Lung (tissue), 12 donors: Measurements from ENCODE around the gene UBE2D3. TPM values are rescaled to one million over a fixed set of nuclear protein-coding genes. Genes with fewer than 3 reads are reported as not detected.

Experiments
- ATAC-seq: fragments of 200-7000 bp; cut with Tn5 transposase; one replicate; pipeline ENCODE4 v1.9.1; 2020; ENCODE audit warnings: moderate number of reproducible peaks; ENCODE audit not compliant: insufficient read depth, low FRiP score
- DNase-seq, 3 donors: peaks; one replicate each; pipeline ENCODE4 v3.0.0-alpha.2; 2013 to 2017
- H3K27ac ChIP-seq, 2 donors: one replicate each; pipeline ENCODE4 v1.5.1; 2013; ENCODE audit warnings: mild to moderate bottlenecking in 2 of 2, moderate library complexity in 2 of 2, control low read depth in 1 of 2, inconsistent platforms in 1 of 2, low read depth in 1 of 2, low read length in 1 of 2
- H3K27me3 ChIP-seq, 3 donors: one replicate each; pipeline ENCODE4 v1.5.1; 2013; ENCODE audit warnings: low read length in 2 of 3; ENCODE audit not compliant: control insufficient read depth in 3 of 3, insufficient read depth in 3 of 3
- H3K36me3 ChIP-seq, 4 donors: one replicate each; pipeline ENCODE4 v1.5.1; 2013; ENCODE audit warnings: low read length in 4 of 4, mild to moderate bottlenecking in 1 of 4, moderate library complexity in 1 of 4; ENCODE audit not compliant: control insufficient read depth in 4 of 4, insufficient read depth in 4 of 4
- H3K4me1 ChIP-seq, 5 donors: one replicate each; pipeline ENCODE4 v1.5.1; 2013; ENCODE audit warnings: low read length in 5 of 5, mild to moderate bottlenecking in 2 of 5, moderate library complexity in 1 of 5; ENCODE audit not compliant: control insufficient read depth in 5 of 5, insufficient read depth in 5 of 5
- H3K4me3 ChIP-seq: one replicate; pipeline ENCODE4 v1.5.1; 2013; ENCODE audit warnings: mild to moderate bottlenecking, control low read depth, moderate library complexity
- H3K9ac ChIP-seq, 2 donors: one replicate each; pipeline ENCODE4 v1.5.1; 2013; ENCODE audit warnings: low read length in 2 of 2, control low read depth in 1 of 2; ENCODE audit not compliant: insufficient read depth in 1 of 2
- H3K9me3 ChIP-seq, 4 donors: one replicate each; pipeline ENCODE4 v1.5.1; 2013; ENCODE audit warnings: low read length in 3 of 4, mild to moderate bottlenecking in 1 of 4, moderate library complexity in 1 of 4; ENCODE audit not compliant: control insufficient read depth in 4 of 4, insufficient read depth in 3 of 4
- CTCF ChIP-seq: IDR thresholded peaks from 2 replicates; pipeline ENCODE4 v1.5.1; 2012; ENCODE audit warnings: mild to moderate bottlenecking; ENCODE audit errors: control extremely low read depth, extremely low read depth
- WGBS, 2 donors: extraction: QIAGEN DNeasy Blood & Tissue Kit; methylation state at CpG; one replicate each; pipeline ENCODE4 v1.1.7; 2013; 5-methylcytosine and 5-hydroxymethylcytosine counted together
- polyA plus RNA-seq, 2 donors: library from polyadenylated mRNA; stranded (reverse); fragments of 200-250 nt; gene quantifications; one replicate each; pipeline ENCODE4 v1.2.1, GENCODE V29; 2013
- total RNA-seq, 2 donors: library from RNA; depleted of rRNA in 1 of 2; stranded (reverse); fragments of >200 nt in 1 of 2; gene quantifications; one replicate each; pipeline ENCODE4 v1.2.1, GENCODE V29; 2014 to 2021
- donor health status: control.
- donor health status: control.
- donor health status: Bipolar disorder and iron deficiency.
- donor health status: healthy.
- donor health status: DM: yes; HTN: yes; CAD: no.

UBE2D3 gene
- total and polyA plus RNA-seq, 4 donors = 165 to 373 (median 273) TPM

GRCh38 chr4:102775805-102776204, 51.5 kb downstream of the UBE2D3 start:
- WGBS, 2 donors = 91 to 93% methylated on average over 1 of the region's 1 CpG

GRCh38 chr4:102774254-102774653, 53.1 kb downstream of the UBE2D3 start:
- Histone ChIP-seq H3K9ac (no peak overlapping the region), H3K4me1 (peaks cover 0 to 6% (median 0%) of the 10 kb centered on the region in 5 donors), H3K9me3 (no peaks in the 10 kb centered on the region), H3K27ac (no peak overlapping the region), H3K36me3 (no peaks in the 10 kb centered on the region), H3K27me3 (no peaks in the 10 kb centered on the region), H3K4me3 (no peak overlapping the region)
- DNase-seq (no peak), ATAC-seq (no peak)
- WGBS, 2 donors = 98 to 100% methylated on average over 2 of the region's 2 CpGs
- no peak for TF ChIP-seq CTCF

More at GRCh38 chr4:102775805-102776204, 51.5 kb downstream of the UBE2D3 start:
- peaks cover 0 to 8% (median 0%) of the 10 kb centered on the region in 5 donors for H3K4me1 ChIP-seq
- no peaks in the 10 kb centered on the region for H3K27me3 ChIP-seq
- no peak overlapping the region for H3K9ac ChIP-seq
- ATAC-seq (no peak), DNase-seq (no peak)
- H3K36me3 ChIP-seq = no peaks in the 10 kb centered on the region
- TF ChIP-seq CTCF = no peak
- no peak overlapping the region for H3K27ac ChIP-seq
- no peaks in the 10 kb centered on the region for H3K9me3 ChIP-seq
- no peak overlapping the region for H3K4me3 ChIP-seq

- Histone ChIP-seq H3K27ac (no peak overlapping the region), H3K4me3 (no peak overlapping the region), H3K9me3 (no peaks in the 10 kb centered on the region), H3K4me1 (peaks cover 0 to 3% (median 0%) of the 10 kb centered on the region in 5 donors), H3K27me3 (no peaks in the 10 kb centered on the region), H3K9ac (no peak overlapping the region), H3K36me3 (no peaks in the 10 kb centered on the region)
- no peak for DNase-seq
- 62 to 67% methylated on average over 4 of the region's 4 CpGs for WGBS, 2 donors
- TF ChIP-seq CTCF = no peak
- no peak for ATAC-seq
Observed at GRCh38 chr4:102772738-102773340, 54.5 kb downstream of the UBE2D3 start.

- H3K9me3 ChIP-seq = no peaks in the 10 kb centered on the region
- peak in 2 of 3 donors; percentile 55 to 61 for DNase-seq
- H3K27ac ChIP-seq = no peak overlapping the region
- WGBS, 2 donors = 85 to 87% methylated on average over 3 of the region's 3 CpGs
- H3K4me1 ChIP-seq = peaks cover 0 to 6% (median 0%) of the 10 kb centered on the region in 5 donors
- no peak for TF ChIP-seq CTCF
- H3K27me3 ChIP-seq = peaks cover 0 to 3% (median 0%) of the 10 kb centered on the region in 3 donors
- no peak for ATAC-seq
- no peak overlapping the region for H3K4me3 ChIP-seq
- H3K9ac ChIP-seq = no peak overlapping the region
- peaks cover 0 to 4% (median 0%) of the 10 kb centered on the region in 4 donors for H3K36me3 ChIP-seq
Observed at GRCh38 chr4:102764901-102765300, 62.5 kb downstream of the UBE2D3 start.
